ENCODE data around the gene S100A1.

The S100A1 gene

DNA sequence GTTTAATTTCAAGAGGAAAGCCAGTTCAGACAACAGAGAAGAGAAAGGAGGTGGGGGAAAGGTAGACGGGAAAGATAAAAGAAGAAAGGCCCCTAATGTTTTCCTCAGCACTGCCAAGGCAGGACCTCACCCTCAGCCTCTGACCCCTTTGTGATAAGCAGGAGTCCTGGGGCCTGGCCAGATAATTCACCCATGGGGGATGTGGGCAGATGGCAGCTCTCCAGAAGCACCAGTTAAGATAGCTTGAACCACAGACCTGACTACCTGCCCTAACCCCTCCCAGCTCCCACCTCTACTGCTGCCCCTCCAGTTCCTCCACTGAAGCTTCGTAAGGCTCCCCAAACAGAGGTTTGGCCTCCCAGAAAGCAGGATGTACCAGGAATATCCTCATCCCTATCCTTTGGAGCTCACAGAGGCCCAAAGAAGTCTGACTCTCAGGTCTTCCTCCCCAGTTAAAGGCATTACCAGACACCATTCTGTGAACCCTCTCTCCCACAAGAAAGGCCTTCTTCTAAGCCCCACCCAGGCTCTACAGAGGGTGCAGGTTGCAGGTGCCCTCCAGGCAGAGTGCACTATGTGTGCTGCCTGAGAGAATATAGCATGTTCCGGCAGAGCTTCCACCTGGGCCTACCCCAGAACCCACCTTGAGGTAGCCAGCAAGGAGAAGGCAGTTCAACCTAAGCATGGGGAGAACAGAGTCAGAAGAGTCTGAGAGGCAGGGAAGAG, 21.1 kb downstream of the S100A1 start:
- Histone ChIP-seq H3K27ac (ENCODE audit: low read depth, low read length) (no peak overlapping the region), H3F3A (ENCODE audit: control insufficient read depth, insufficient read depth) (peaks cover 14% of the 10 kb centered on the region), H4K20me1 (ENCODE audit: control insufficient read depth, insufficient read depth, low read depth, low read length) (no peaks in the 10 kb centered on the region), H3K4me3 (ENCODE audit: low read length) (no peak overlapping the region), H3K9me2 (replicated peaks; ENCODE audit: control insufficient read depth, low read length) (no peaks in the 10 kb centered on the region), H3K9me3 (ENCODE audit: control insufficient read depth, insufficient read depth, low read length) (no peaks in the 10 kb centered on the region), H3K4me2 (ENCODE audit: low read length) (no peak overlapping the region), H3K4me1 (ENCODE audit: control insufficient read depth, low read length) (no peaks in the 10 kb centered on the region), H3K79me2 (ENCODE audit: control insufficient read depth, low read length) (no peaks in the 10 kb centered on the region), H3K27me3 (ENCODE audit: control insufficient read depth, low read length) (no peaks in the 10 kb centered on the region), H3K36me3 (ENCODE audit: control insufficient read depth, low read length) (peaks cover 30% of the 10 kb centered on the region)
- TF ChIP-seq EZH2phosphoT487 (IDR thresholded peaks at IDR 0.05; ENCODE audit: borderline replicate concordance, low read length) (no peak), CTCF (IDR thresholded peaks at IDR 0.05; ENCODE audit: low read depth, low read length, poor library complexity, severe bottlenecking) (no peak)

- TF ChIP-seq CTCF (IDR thresholded peaks at IDR 0.05; ENCODE audit: low read depth, low read length, poor library complexity, severe bottlenecking) (no peak), EZH2phosphoT487 (IDR thresholded peaks at IDR 0.05; ENCODE audit: borderline replicate concordance, low read length) (no peak)
- Histone ChIP-seq H3K4me3 (ENCODE audit: low read length) (no peak overlapping the region), H3K4me1 (ENCODE audit: control insufficient read depth, low read length) (no peaks in the 10 kb centered on the region), H3K27me3 (ENCODE audit: control insufficient read depth, low read length) (no peaks in the 10 kb centered on the region), H3K9me2 (replicated peaks; ENCODE audit: control insufficient read depth, low read length) (no peaks in the 10 kb centered on the region), H4K20me1 (ENCODE audit: control insufficient read depth, insufficient read depth, low read depth, low read length) (no peaks in the 10 kb centered on the region), H3K9me3 (ENCODE audit: control insufficient read depth, insufficient read depth, low read length) (no peaks in the 10 kb centered on the region), H3K27ac (ENCODE audit: low read depth, low read length) (no peak overlapping the region), H3K79me2 (ENCODE audit: control insufficient read depth, low read length) (no peaks in the 10 kb centered on the region), H3F3A (ENCODE audit: control insufficient read depth, insufficient read depth) (peaks cover 11% of the 10 kb centered on the region), H3K36me3 (ENCODE audit: control insufficient read depth, low read length) (peaks cover 25% of the 10 kb centered on the region), H3K4me2 (ENCODE audit: low read length) (no peak overlapping the region)
Measured at GRCh38 chr1:153649863-153650235, 21.6 kb downstream of the S100A1 start.

- no peaks in the 10 kb centered on the region for H3K9me3 ChIP-seq (ENCODE audit: control insufficient read depth, insufficient read depth, low read length)
- no peaks in the 10 kb centered on the region for H3K9me2 ChIP-seq (replicated peaks; ENCODE audit: control insufficient read depth, low read length)
- H3K79me2 ChIP-seq (ENCODE audit: control insufficient read depth, low read length): no peaks in the 10 kb centered on the region
- H3K4me2 ChIP-seq (ENCODE audit: low read length): no peak overlapping the region
- H3K4me1 ChIP-seq (ENCODE audit: control insufficient read depth, low read length): no peaks in the 10 kb centered on the region
- H3K36me3 ChIP-seq (ENCODE audit: control insufficient read depth, low read length): peaks cover 7% of the 10 kb centered on the region
- no peak overlapping the region for H3K4me3 ChIP-seq (ENCODE audit: low read length)
- no peak overlapping the region for H3K27ac ChIP-seq (ENCODE audit: low read depth, low read length)
- TF ChIP-seq EZH2phosphoT487 (IDR thresholded peaks at IDR 0.05; ENCODE audit: borderline replicate concordance, low read length): no peak
- TF ChIP-seq CTCF (IDR thresholded peaks at IDR 0.05; ENCODE audit: low read depth, low read length, poor library complexity, severe bottlenecking): no peak
- peaks cover 13% of the 10 kb centered on the region for H3F3A ChIP-seq (ENCODE audit: control insufficient read depth, insufficient read depth)
- no peaks in the 10 kb centered on the region for H3K27me3 ChIP-seq (ENCODE audit: control insufficient read depth, low read length)
- no peaks in the 10 kb centered on the region for H4K20me1 ChIP-seq (ENCODE audit: control insufficient read depth, insufficient read depth, low read depth, low read length)
Measured at GRCh38 chr1:153651771-153652170, 23.5 kb downstream of the S100A1 start.
